Measurements from ENCODE around the gene SMKR1. TPM values are rescaled to one million over a fixed set of nuclear protein-coding genes. Genes with fewer than 3 reads are reported as not detected.

The SMKR1 gene
- polyA plus RNA-seq, 3 donors: not detected

- H3K4me1 ChIP-seq (ENCODE audit: control insufficient read depth in 1 of 2, insufficient read depth in 2 of 2, low read length in 2 of 2): no peaks in the 10 kb centered on the region
- Mint-ChIP-seq H3K4me3 (no peak overlapping the region), H3K4me1 (peaks cover 2% of the 10 kb centered on the region), H3K27ac (no peak overlapping the region), H3K9me3 (no peaks in the 10 kb centered on the region), H3K36me3 (no peaks in the 10 kb centered on the region), H3K27me3 (ENCODE audit: low read depth in 3 of 3) (peaks cover 0 to 4% (median 4%) of the 10 kb centered on the region in 3 donors)
- no peak overlapping the region for H2AFZ ChIP-seq (ENCODE audit: insufficient read depth, low read depth, low read length, poor library complexity, severe bottlenecking)
- no peak for TF ChIP-seq CTCF (IDR thresholded peaks at IDR 0.05)
- H3K9ac ChIP-seq (ENCODE audit: insufficient read depth, low read length, poor library complexity, severe bottlenecking): no peak overlapping the region
- DNase-seq: no peak
- intact Hi-C loops (cut with micrococcal nuclease): loop anchor here (2.0 to 10.0 kb wide), 2 partner anchors 103 to 255 kb away; no protein-coding TSS in a partner anchor
- H3K27ac ChIP-seq (ENCODE audit: low read depth in 1 of 2, low read length in 2 of 2): no peak overlapping the region
- H3K79me2 ChIP-seq (ENCODE audit: insufficient read depth, low read length): no peaks in the 10 kb centered on the region
- peaks cover 0 to under 1% of the 10 kb centered on the region in 2 donors for H3K27me3 ChIP-seq (ENCODE audit: control insufficient read depth in 2 of 2, insufficient read depth in 2 of 2, low read length in 2 of 2)
- no peaks in the 10 kb centered on the region for H3K9me3 ChIP-seq (replicated peaks in 1 of 2; ENCODE audit: control insufficient read depth in 1 of 2, insufficient read depth in 1 of 2, low read length in 2 of 2)
- no peak overlapping the region for H3K4me2 ChIP-seq (replicated peaks; ENCODE audit: extremely low read depth, low read length, poor library complexity, severe bottlenecking)
- no peaks in the 10 kb centered on the region for H3K36me3 ChIP-seq (replicated peaks in 1 of 2; ENCODE audit: control insufficient read depth in 1 of 2, insufficient read depth in 2 of 2, low read length in 2 of 2)
- no peak overlapping the region for H3K4me3 ChIP-seq (replicated peaks in 1 of 3; ENCODE audit: low read depth in 2 of 3, low read length in 3 of 3)
- H4K20me1 ChIP-seq (ENCODE audit: insufficient read depth, low read length): no peaks in the 10 kb centered on the region
Observed at GRCh38 chr7:129469930-129470329, 32.4 kb upstream of the SMKR1 start.

- Histone ChIP-seq H3K27me3 (ENCODE audit: control insufficient read depth in 2 of 2, insufficient read depth in 2 of 2, low read length in 2 of 2) (no peaks in the 10 kb centered on the region), H4K20me1 (ENCODE audit: insufficient read depth, low read length) (no peaks in the 10 kb centered on the region), H3K4me1 (ENCODE audit: control insufficient read depth in 1 of 2, insufficient read depth in 2 of 2, low read length in 2 of 2) (no peaks in the 10 kb centered on the region), H3K36me3 (replicated peaks in 1 of 2; ENCODE audit: control insufficient read depth in 1 of 2, insufficient read depth in 2 of 2, low read length in 2 of 2) (no peaks in the 10 kb centered on the region), H3K4me2 (replicated peaks; ENCODE audit: extremely low read depth, low read length, poor library complexity, severe bottlenecking) (no peak overlapping the region), H3K79me2 (ENCODE audit: insufficient read depth, low read length) (no peaks in the 10 kb centered on the region), H3K27ac (ENCODE audit: low read depth in 1 of 2, low read length in 2 of 2) (no peak overlapping the region), H3K9ac (ENCODE audit: insufficient read depth, low read length, poor library complexity, severe bottlenecking) (no peak overlapping the region), H3K4me3 (replicated peaks in 1 of 3; ENCODE audit: low read depth in 2 of 3, low read length in 3 of 3) (no peak overlapping the region), H2AFZ (ENCODE audit: insufficient read depth, low read depth, low read length, poor library complexity, severe bottlenecking) (no peak overlapping the region), H3K9me3 (replicated peaks in 1 of 2; ENCODE audit: control insufficient read depth in 1 of 2, insufficient read depth in 1 of 2, low read length in 2 of 2) (no peaks in the 10 kb centered on the region)
- no peak for DNase-seq
- H3K36me3 Mint-ChIP-seq: no peaks in the 10 kb centered on the region
- no peaks in the 10 kb centered on the region for H3K9me3 Mint-ChIP-seq
- intact Hi-C loops (cut with micrococcal nuclease): loop anchor here (2.0 to 10.0 kb wide), 2 partner anchors 104 to 256 kb away; no protein-coding TSS in a partner anchor
- peaks cover 0 to 4% (median 1%) of the 10 kb centered on the region in 3 donors for H3K27me3 Mint-ChIP-seq (ENCODE audit: low read depth in 3 of 3)
- H3K27ac Mint-ChIP-seq: no peak overlapping the region
- WGBS (ENCODE audit: insufficient coverage): no CpG with 5 or more reads among the region's 1 CpG
- H3K4me1 Mint-ChIP-seq: peaks cover 2% of the 10 kb centered on the region
- no peak overlapping the region for H3K4me3 Mint-ChIP-seq
- no peak for TF ChIP-seq CTCF (IDR thresholded peaks at IDR 0.05)
Observed at GRCh38 chr7:129470411-129470810, 31.9 kb upstream of the SMKR1 start.
